GM23338 (cell line): ENCODE data around the gene CBLN3. TPM values are rescaled to one million over a fixed set of nuclear protein-coding genes. Genes with fewer than 3 reads are reported as not detected.

Experiments
- ATAC-seq: fragments of 200-7000 bp; cut with Tn5 transposase; 3 replicates; pipeline ENCODE4 v1.9.1; 2020
- DNase-seq: peaks from one replicate; pipeline ENCODE4 v3.0.0-alpha.2; 2015; ENCODE audit warnings: low spot score
- H2AFZ ChIP-seq: fragments of 200-600 bp; sonication (generic); 2 replicates; pipeline ENCODE4 v1.8.0; 2016; ENCODE audit warnings: antibody characterized with exemption, mild to moderate bottlenecking, moderate library complexity
- H3F3A ChIP-seq: fragments of 200-600 bp; sonication (generic); replicated peaks from 2 replicates; pipeline ENCODE4 v1.8.0; 2017; ENCODE audit warnings: antibody characterized with exemption, mixed run types, low read depth
- H3K27ac ChIP-seq: fragments of 200-600 bp; sonication (generic); 2 replicates; pipeline ENCODE4 v1.6.1; 2016; ENCODE audit warnings: low read depth
- H3K27me3 ChIP-seq: fragments of 200-600 bp; sonication (generic); 2 replicates; pipeline ENCODE4 v1.8.0; 2016; ENCODE audit warnings: mild to moderate bottlenecking, mixed run types, moderate library complexity; ENCODE audit not compliant: insufficient read depth
- H3K36me3 ChIP-seq: fragments of 200-600 bp; sonication (generic); 2 replicates; pipeline ENCODE4 v1.8.0; 2016; ENCODE audit warnings: mild to moderate bottlenecking; ENCODE audit not compliant: insufficient read depth
- H3K4me1 ChIP-seq: fragments of 200-600 bp; sonication (generic); 2 replicates; pipeline ENCODE4 v1.8.0; 2016; ENCODE audit warnings: mild to moderate bottlenecking, moderate library complexity; ENCODE audit not compliant: insufficient read depth
- H3K4me2 ChIP-seq: fragments of 200-600 bp; sonication (generic); 2 replicates; pipeline ENCODE4 v1.7.1; 2017; ENCODE audit warnings: mixed run types
- H3K4me3 ChIP-seq: fragments of 200-600 bp; sonication (generic); 2 replicates; pipeline ENCODE4 v1.6.1; 2016; ENCODE audit warnings: mixed run types
- H3K79me2 ChIP-seq: fragments of 200-600 bp; sonication (generic); replicated peaks from 2 replicates; pipeline ENCODE4 v1.8.0; 2017; ENCODE audit warnings: mild to moderate bottlenecking; ENCODE audit not compliant: insufficient read depth
- H3K9me2 ChIP-seq: fragments of 200-600 bp; sonication (generic); 2 replicates; pipeline ENCODE4 v1.8.0; 2017; ENCODE audit not compliant: insufficient read depth
- H4K20me1 ChIP-seq: fragments of 200-600 bp; sonication (generic); replicated peaks from 2 replicates; pipeline ENCODE4 v1.8.0; 2017; ENCODE audit warnings: mild to moderate bottlenecking; ENCODE audit not compliant: insufficient read depth
- H3K27ac Mint-ChIP-seq: 2 replicates; pipeline ENCODE4 v1.8.0; 2020; ENCODE audit warnings: inconsistent platforms, mild to moderate bottlenecking, moderate library complexity, mixed read lengths
- H3K27me3 Mint-ChIP-seq: 3 replicates; pipeline ENCODE4 v1.8.0; 2022; ENCODE audit warnings: low read depth, mild to moderate bottlenecking, moderate library complexity, mixed read lengths, inconsistent platforms; ENCODE audit not compliant: insufficient read depth, poor library complexity
- H3K36me3 Mint-ChIP-seq: 3 replicates; pipeline ENCODE4 v1.8.0; 2021; ENCODE audit warnings: low read depth, mild to moderate bottlenecking, inconsistent platforms, moderate library complexity, mixed read lengths
- H3K4me1 Mint-ChIP-seq: 3 replicates; pipeline ENCODE4 v1.8.0; 2020; ENCODE audit warnings: mild to moderate bottlenecking, inconsistent platforms, mixed read lengths
- H3K4me3 Mint-ChIP-seq: 3 replicates; pipeline ENCODE4 v1.8.0; 2021; ENCODE audit warnings: moderate library complexity, mild to moderate bottlenecking, inconsistent platforms, mixed read lengths
- H3K9me3 Mint-ChIP-seq: 3 replicates; pipeline ENCODE4 v1.8.0; 2020; ENCODE audit warnings: moderate library complexity, mild to moderate bottlenecking, inconsistent platforms, mixed read lengths
- CREB1 ChIP-seq: fragments of 250-450 bp; sonication (Bioruptor Pico); IDR thresholded peaks from 2 replicates; pipeline ENCODE4 v1.5.0; 2020; ENCODE audit warnings: low read depth, mild to moderate bottlenecking, moderate library complexity
- JUNB ChIP-seq: IDR thresholded peaks from one replicate; pipeline ENCODE4 v1.6.1; 2016; ENCODE audit warnings: antibody characterized with exemption; ENCODE audit not compliant: unreplicated experiment
- STAT1 ChIP-seq: IDR thresholded peaks from one replicate; pipeline ENCODE4 v1.6.1; 2016; ENCODE audit warnings: antibody characterized with exemption; ENCODE audit not compliant: unreplicated experiment
- polyA plus RNA-seq: library from polyadenylated mRNA; unstranded; fragments of >200 nt; fragmentation: Nextera tagmentation; extraction: Ambion mirVana; gene quantifications from 2 replicates; pipeline ENCODE4 v1.2.1, GENCODE V29; 2016
- total RNA-seq: library from RNA; depleted of rRNA; stranded (reverse); fragments of >200 nt; shearing (Covaris generic); gene quantifications from 2 replicates; pipeline ENCODE4 v1.2.3, GENCODE V29; 2014
- TF ChIP-seq, protein P1 (sequence below): fragments of 250-450 bp; sonication (Bioruptor Pico); IDR thresholded peaks from 2 replicates; pipeline ENCODE4 v1.5.0; 2020; ENCODE audit warnings: mild to moderate bottlenecking, moderate library complexity

CBLN3 gene
- total and polyA plus RNA-seq, 2 experiments from 2014 or later = 0.07 to 0.19 TPM

DNA sequence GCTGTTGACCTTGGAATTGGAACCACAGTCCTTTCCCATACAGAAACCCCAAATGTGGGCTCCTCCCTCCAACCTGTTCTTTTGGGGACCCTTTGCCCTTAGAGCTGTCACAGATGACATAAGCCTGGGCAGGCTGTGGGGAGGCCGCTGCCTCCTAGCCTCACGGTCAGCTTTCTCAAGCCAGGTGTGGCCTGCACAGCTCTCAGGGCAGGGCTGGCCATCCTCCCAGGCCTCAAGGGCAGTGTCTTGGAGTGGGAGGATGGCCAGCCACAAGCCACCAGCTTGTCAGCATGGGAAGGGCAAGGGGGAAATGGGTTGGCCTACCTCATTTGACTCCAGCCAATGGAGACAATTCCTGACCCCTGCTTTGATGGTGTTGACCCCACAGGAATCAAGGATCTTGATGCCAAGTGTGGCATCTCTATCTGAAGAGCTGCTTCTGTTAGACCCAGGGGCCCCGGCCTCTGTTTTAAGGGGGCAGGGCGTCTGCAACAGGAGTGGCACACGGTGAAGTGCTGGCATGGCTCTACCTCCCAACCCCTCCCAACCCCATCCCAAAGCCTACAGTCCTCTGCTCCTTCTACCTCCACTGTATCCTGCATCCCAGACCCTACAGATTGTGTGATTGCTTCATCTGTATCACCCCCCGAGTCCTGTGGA lies 11.5 kb downstream of the CBLN3 start (continued):
- TF ChIP-seq, protein P1, sequence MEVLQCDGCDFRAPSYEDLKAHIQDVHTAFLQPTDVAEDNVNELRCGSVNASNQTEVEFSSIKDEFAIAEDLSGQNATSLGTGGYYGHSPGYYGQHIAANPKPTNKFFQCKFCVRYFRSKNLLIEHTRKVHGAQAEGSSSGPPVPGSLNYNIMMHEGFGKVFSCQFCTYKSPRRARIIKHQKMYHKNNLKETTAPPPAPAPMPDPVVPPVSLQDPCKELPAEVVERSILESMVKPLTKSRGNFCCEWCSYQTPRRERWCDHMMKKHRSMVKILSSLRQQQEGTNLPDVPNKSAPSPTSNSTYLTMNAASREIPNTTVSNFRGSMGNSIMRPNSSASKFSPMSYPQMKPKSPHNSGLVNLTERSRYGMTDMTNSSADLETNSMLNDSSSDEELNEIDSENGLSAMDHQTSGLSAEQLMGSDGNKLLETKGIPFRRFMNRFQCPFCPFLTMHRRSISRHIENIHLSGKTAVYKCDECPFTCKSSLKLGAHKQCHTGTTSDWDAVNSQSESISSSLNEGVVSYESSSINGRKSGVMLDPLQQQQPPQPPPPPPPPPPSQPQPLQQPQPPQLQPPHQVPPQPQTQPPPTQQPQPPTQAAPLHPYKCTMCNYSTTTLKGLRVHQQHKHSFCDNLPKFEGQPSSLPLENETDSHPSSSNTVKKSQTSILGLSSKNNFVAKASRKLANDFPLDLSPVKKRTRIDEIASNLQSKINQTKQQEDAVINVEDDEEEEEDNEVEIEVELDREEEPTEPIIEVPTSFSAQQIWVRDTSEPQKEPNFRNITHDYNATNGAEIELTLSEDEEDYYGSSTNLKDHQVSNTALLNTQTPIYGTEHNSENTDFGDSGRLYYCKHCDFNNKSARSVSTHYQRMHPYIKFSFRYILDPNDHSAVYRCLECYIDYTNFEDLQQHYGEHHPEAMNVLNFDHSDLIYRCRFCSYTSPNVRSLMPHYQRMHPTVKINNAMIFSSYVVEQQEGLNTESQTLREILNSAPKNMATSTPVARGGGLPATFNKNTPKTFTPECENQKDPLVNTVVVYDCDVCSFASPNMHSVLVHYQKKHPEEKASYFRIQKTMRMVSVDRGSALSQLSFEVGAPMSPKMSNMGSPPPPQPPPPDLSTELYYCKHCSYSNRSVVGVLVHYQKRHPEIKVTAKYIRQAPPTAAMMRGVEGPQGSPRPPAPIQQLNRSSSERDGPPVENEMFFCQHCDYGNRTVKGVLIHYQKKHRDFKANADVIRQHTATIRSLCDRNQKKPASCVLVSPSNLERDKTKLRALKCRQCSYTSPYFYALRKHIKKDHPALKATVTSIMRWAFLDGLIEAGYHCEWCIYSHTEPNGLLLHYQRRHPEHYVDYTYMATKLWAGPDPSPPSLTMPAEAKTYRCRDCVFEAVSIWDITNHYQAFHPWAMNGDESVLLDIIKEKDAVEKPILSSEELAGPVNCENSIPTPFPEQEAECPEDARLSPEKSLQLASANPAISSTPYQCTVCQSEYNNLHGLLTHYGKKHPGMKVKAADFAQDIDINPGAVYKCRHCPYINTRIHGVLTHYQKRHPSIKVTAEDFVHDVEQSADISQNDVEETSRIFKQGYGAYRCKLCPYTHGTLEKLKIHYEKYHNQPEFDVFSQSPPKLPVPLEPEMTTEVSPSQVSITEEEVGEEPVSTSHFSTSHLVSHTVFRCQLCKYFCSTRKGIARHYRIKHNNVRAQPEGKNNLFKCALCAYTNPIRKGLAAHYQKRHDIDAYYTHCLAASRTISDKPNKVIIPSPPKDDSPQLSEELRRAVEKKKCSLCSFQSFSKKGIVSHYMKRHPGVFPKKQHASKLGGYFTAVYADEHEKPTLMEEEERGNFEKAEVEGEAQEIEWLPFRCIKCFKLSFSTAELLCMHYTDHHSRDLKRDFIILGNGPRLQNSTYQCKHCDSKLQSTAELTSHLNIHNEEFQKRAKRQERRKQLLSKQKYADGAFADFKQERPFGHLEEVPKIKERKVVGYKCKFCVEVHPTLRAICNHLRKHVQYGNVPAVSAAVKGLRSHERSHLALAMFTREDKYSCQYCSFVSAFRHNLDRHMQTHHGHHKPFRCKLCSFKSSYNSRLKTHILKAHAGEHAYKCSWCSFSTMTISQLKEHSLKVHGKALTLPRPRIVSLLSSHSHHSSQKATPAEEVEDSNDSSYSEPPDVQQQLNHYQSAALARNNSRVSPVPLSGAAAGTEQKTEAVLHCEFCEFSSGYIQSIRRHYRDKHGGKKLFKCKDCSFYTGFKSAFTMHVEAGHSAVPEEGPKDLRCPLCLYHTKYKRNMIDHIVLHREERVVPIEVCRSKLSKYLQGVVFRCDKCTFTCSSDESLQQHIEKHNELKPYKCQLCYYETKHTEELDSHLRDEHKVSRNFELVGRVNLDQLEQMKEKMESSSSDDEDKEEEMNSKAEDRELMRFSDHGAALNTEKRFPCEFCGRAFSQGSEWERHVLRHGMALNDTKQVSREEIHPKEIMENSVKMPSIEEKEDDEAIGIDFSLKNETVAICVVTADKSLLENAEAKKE (CRISPR knock-in tag) = no peak

DNA sequence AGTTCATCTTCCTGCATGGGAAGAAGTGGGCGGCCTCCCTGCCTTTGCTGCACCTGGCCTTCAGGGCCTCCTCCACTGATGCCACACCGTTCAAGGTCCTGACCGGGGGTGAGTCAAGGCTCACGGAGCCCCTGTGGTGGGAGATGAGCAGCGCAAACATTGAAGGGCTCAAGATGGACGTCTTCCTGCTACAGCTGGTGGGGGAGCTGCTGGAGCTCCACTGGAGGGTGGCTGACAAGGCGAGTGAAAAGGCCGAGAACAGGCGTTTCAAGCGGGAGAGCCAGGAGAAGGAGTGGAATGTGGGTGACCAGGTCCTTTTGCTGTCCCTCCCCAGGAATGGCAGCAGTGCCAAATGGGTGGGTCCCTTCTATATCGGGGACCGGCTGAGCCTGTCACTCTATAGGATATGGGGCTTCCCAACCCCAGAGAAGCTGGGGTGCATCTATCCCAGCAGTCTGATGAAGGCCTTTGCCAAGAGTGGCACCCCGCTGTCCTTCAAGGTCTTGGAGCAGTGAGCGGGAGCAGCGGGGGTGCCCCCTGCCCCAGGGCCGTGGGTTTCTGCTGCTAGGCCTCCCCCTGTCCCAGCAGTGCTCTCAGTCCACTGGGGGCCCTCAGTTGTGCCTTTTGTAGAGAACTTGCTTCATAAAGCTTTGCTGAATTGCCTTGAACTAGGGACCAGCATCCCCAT lies 12.4 kb downstream of the CBLN3 start:
- no peak overlapping the region for H3K27ac Mint-ChIP-seq
- H3K9me3 Mint-ChIP-seq = peaks cover 2% of the 10 kb centered on the region; the same call in 1 of the 3 replicates
- no peak overlapping the region for H3K4me2 ChIP-seq
- H3K27me3 Mint-ChIP-seq = peaks cover 9% of the 10 kb centered on the region
- H3K4me1 ChIP-seq = no peaks in the 10 kb centered on the region
- peaks cover 5% of the 10 kb centered on the region; the same call in 1 of the 3 replicates for H3K36me3 Mint-ChIP-seq
- DNase-seq (peak; percentile 12), ATAC-seq (no peak; the same call in 2 of the 3 replicates)
- no peaks in the 10 kb centered on the region for H3K79me2 ChIP-seq
- H3K4me3 Mint-ChIP-seq = no peak overlapping the region
- H3K27me3 ChIP-seq = peaks cover 15% of the 10 kb centered on the region
- H3F3A ChIP-seq = no peaks in the 10 kb centered on the region
- TF ChIP-seq JUNB = no peak
- TF ChIP-seq CREB1 = no peak
- TF ChIP-seq STAT1 = no peak
- no peak overlapping the region for H2AFZ ChIP-seq
- no peak overlapping the region for H3K27ac ChIP-seq
- H3K36me3 ChIP-seq = no peaks in the 10 kb centered on the region
- H4K20me1 ChIP-seq = no peaks in the 10 kb centered on the region
- no peak overlapping the region for H3K4me3 ChIP-seq
- H3K9me2 ChIP-seq = no peaks in the 10 kb centered on the region
- peaks cover 2% of the 10 kb centered on the region; the same call in 1 of the 3 replicates for H3K4me1 Mint-ChIP-seq
